LNCaP clone FGC (cell line): ENCODE results near the gene GCH1.
"Not testable (repeated sequence)": the region's sequence is repeated elsewhere in the genome, so short reads cannot be mapped to it uniquely, and the experiment has no call there.

Experiments used
- DNase-seq: peaks from one replicate; pipeline ENCODE4 v3.0.0-alpha.2; 2011; ENCODE audit warnings: low read depth
- H3K4me3 ChIP-seq: 2 replicates; pipeline ENCODE4 v1.5.1; 2011; ENCODE audit warnings: mild to moderate bottlenecking, low read depth, low read length, control low read depth
- TF ChIP-seq, protein P1 (sequence below): IDR thresholded peaks from 2 replicates; pipeline ENCODE4 v1.5.1; 2012; ENCODE audit warnings: mild to moderate bottlenecking; ENCODE audit not compliant: control insufficient read depth, insufficient read depth; ENCODE audit errors: extremely low read depth

Gene GCH1

DNA sequence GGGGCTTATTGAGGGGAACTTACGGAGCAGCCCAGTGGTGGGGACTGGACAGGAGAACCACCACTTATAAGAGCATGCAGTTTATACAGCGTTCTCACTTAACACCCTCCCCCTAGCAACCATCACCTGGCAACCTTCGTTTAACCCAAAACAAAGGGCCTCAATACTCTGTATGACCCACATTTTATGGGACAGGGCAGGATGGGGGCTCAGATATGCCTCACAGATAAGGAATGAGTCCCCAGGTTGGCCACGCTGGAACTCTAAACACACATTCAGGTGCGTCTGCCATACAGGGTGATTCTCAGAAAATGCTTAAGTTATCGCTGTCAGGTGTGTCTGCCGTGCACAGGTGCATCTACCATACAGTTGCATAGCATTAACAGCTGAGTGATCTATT, 99.2 kb downstream of the GCH1 start:
- TF ChIP-seq, protein P1, sequence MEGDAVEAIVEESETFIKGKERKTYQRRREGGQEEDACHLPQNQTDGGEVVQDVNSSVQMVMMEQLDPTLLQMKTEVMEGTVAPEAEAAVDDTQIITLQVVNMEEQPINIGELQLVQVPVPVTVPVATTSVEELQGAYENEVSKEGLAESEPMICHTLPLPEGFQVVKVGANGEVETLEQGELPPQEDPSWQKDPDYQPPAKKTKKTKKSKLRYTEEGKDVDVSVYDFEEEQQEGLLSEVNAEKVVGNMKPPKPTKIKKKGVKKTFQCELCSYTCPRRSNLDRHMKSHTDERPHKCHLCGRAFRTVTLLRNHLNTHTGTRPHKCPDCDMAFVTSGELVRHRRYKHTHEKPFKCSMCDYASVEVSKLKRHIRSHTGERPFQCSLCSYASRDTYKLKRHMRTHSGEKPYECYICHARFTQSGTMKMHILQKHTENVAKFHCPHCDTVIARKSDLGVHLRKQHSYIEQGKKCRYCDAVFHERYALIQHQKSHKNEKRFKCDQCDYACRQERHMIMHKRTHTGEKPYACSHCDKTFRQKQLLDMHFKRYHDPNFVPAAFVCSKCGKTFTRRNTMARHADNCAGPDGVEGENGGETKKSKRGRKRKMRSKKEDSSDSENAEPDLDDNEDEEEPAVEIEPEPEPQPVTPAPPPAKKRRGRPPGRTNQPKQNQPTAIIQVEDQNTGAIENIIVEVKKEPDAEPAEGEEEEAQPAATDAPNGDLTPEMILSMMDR: no peak
- no peak overlapping the region for H3K4me3 ChIP-seq
- DNase-seq: no peak

DNA sequence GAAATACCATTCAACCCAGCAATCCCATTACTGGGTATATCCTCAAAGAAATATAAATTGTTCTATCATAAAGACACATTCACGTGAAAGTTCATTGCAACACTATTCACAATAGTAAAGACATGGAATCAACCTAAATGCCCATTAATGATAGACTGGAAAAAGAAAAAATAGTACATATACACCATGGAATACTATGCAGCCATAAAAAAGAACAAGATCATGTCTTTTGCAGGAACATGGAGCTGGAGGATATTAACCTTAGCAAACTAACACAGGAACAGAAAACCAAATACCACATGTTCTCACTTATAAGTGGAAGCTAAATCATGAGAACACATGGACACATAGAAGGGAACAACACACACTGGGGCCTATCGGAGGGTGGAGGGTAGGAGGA, 101.1 kb downstream of the GCH1 start:
- not testable (repeated sequence) for DNase-seq, H3K4me3 ChIP-seq

DNA sequence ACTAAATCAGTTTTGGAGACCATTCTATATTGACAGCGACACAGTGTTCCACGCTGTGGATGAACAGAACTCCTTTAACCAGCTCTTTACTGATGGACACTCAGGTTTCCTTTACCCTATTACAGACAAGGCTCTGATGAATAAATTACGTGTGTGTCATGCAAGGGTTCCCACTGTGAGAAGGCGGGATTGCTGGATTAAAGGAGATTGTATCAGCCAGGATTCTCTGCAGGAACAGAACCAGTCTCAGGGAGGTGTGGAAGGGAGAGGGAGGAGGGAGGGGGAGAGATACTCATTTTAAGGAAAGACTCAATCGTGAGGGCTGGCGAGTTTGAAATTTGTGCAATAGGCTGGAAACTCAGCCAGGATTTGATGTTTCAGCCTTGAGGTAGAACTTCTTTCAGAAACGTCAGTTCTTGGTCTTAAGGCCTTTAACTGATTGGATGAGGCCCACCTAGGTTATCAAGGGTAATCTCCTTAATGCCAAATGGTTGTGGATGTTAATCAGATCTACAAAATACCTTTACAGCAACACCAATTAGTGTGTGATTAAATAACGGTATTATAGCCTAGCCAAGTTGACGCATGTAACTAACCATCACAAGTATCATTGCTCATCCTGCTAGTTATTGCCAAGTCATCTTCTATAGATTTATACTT, 104.0 kb downstream of the GCH1 start:
- no peak for DNase-seq
- TF ChIP-seq, protein P1: no peak
- H3K4me3 ChIP-seq: no peak overlapping the region

DNA sequence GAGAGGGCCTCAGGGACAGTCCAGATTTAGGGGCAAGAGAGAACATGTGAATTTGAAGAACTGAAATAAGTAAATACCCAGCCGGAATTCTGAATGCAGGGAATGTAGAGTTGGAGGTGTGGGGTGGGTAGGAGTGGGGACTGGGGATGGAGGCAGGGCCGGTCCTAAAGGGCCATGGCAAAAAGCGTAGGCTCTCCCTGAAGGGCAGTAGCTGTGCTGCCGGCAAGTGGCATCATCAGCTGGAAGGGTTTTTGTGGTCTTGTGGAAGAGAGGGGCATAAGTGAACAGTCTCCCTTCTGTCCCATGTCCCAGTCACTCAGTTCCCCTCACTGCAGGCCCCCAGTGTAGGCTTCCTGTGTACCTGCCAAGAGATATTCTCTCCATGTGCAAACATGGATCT, 104.6 kb downstream of the GCH1 start:
- no peak for DNase-seq
- H3K4me3 ChIP-seq: no peak overlapping the region
- TF ChIP-seq, protein P1: no peak

DNA sequence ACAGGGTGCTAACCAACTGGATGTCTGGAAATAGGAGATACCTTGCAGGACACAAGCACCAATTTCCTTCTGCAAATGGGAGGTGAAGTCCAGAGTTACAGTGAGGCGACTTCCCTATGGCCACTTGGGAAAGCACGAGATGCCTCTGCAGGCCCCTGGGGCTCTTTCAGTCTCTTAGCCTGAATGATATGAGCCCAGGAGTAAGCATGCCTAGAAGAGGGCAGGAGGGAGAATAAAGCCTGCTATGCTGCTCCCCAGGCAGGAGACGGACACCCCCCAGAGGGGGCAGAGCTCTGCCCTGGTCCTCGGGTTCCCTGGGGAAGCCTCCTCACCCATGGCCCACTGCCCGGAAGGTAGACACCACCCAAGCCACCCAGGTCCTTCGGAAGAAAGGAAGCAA, 105.1 kb downstream of the GCH1 start:
- no peak overlapping the region for H3K4me3 ChIP-seq
- no peak for DNase-seq
- TF ChIP-seq, protein P1: no peak

DNA sequence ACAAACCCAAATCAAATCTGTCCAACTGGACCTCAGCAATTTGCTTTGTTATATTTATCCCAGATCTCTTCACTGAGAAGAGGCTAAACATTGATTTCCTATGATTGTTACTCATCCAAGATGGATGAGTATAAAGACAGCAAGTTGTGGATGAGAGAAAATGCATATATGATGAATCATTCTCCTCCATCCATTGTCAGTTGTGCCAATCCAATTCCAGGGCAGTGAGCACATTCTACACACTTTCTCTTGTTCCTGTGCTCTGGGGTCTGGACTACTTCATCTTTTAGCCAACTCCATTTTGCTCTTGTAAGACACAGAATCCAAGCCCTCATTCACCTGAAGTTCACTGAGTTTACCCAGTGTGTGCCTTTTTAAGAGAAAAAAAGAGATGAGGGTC, 105.7 kb downstream of the GCH1 start:
- no peak overlapping the region for H3K4me3 ChIP-seq
- DNase-seq: no peak
- TF ChIP-seq, protein P1: no peak

DNA sequence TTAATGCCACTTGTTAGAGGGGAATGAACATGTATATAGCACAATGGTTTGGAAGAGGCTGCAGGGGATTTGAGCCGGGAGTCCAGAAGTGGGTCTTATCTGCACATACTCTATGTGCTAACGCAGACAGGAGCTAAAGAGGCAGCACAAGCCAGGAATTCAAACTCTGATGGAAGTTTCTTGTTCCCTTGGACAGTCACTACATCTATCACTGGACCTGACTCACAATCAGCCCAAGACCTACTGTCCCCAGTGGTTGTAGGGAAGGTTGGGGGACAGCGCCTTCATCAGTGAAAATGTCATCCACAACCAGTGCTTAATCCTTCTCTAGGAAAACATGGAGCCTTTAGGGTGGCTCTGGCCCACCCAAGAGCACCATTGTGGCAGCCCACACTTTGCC, 107.8 kb downstream of the GCH1 start:
- no peak for DNase-seq
- TF ChIP-seq, protein P1: no peak
- H3K4me3 ChIP-seq: no peak overlapping the region
